KOPT-K1 (cell line): ENCODE data around the gene TRAF3IP1.

Source experiments
- H3K27ac ChIP-seq: fragments of 200-600 bp; sonication (generic); 2 replicates; pipeline ENCODE4 v1.5.1; 2016; ENCODE audit warnings: antibody characterized with exemption, mild to moderate bottlenecking, low read depth, low read length; ENCODE audit not compliant: poor library complexity, severe bottlenecking
- H3K36me3 ChIP-seq: fragments of 200-600 bp; sonication (generic); 2 replicates; pipeline ENCODE4 v1.5.1; 2017; ENCODE audit warnings: antibody characterized with exemption, mild to moderate bottlenecking, low read length, moderate library complexity; ENCODE audit not compliant: insufficient read depth
- H3K9me3 ChIP-seq: fragments of 200-600 bp; sonication (generic); 2 replicates; pipeline ENCODE4 v1.5.1; 2017; ENCODE audit warnings: antibody characterized with exemption, low read length, mild to moderate bottlenecking; ENCODE audit not compliant: insufficient read depth, poor library complexity, severe bottlenecking

The TRAF3IP1 gene

DNA sequence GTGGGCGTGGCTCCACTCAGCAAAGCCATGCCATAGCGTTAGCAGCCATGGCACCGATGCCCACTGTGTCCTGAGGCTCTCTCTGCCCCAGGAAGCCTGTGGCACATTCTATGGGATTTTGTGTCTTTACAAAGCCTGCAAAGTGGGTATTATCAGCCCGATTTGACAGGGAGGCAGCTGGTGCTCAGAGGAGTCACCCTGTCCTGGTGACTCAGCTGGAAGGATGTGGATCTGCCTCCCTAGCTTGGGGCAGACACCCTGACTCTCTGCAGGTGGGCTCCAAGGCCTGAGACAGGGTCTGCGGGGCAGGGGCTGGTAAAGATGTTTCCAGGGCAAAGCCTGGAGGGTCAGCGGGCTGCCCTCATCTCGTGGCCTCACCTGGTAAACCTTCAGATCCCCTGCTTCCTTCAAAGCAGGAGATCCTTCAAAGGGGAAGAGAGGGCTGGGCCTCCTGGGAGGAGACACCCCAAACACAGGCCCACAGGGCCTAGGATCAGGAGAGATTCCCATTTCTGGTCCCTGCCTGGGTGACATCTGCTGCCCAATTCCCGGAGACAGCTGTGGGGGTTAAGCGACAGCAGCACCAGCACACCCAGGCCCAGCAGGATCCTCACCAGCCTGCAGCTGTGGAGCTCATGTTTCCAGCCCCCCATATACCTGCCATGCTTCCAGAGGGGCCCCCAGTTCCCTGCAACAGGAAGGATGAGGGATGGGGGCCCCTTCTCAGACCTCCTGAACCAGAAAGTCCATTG is 103.4 kb downstream of the TRAF3IP1 start:
- no peak overlapping the region for H3K27ac ChIP-seq
- no peaks in the 10 kb centered on the region for H3K36me3 ChIP-seq
- no peaks in the 10 kb centered on the region for H3K9me3 ChIP-seq

DNA sequence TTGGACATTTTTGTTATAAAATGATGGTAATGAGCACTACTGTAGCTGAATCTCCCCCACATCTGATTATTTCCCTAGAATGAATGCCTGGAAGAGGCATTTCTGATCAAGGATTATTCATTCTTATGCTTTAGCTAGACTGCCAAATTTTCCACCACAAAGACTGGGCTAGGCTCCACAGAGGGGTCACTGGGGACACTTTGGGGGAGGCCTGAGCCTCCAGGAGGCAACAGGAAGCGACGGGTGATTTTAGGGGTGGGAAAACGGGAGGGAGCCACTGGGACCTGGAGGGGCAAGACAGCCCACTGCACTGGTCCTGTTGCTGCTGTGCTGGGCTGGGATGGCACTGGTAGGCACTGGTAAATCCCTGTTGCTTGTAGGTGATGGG is 104.0 kb downstream of the TRAF3IP1 start:
- no peaks in the 10 kb centered on the region for H3K36me3 ChIP-seq
- H3K27ac ChIP-seq, result no peak overlapping the region

GRCh38 chr2:238425505-238425978 is 105.2 kb downstream of the TRAF3IP1 start:
- Histone ChIP-seq H3K9me3 (peaks cover 5% of the 10 kb centered on the region), H3K36me3 (peaks cover 7% of the 10 kb centered on the region), H3K27ac (peak overlapping the region; percentile 88)

More for the DNA sequence above, 104.0 kb downstream of the TRAF3IP1 start:
- H3K9me3 ChIP-seq, result no peaks in the 10 kb centered on the region

DNA sequence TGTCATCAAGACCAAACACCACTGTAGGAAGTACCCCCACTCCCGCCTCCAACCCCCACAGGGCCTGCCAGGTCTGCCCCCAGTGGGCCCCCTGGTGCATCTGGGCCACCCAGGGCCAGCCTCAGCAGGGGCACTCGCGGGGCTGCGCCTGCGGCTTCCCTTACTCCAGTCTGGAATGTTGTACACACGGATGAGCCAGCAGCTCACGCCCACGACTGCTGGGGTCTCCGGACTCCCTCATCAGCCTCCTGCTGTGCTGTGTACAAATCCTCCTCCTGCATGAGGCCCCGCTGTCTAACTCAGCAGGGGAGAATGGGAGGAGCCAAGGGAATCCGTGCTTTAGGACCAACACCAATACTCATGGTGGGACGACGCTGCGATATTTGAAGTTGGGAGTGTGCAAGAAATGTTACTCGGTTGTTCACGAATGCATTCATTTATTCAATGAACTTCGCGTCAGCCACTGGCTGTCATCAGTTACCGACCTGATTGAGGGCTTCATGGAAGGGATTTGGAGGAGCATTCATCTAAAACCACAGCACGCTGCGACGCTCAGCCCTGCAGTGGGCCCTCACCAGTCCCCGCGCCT is 105.8 kb downstream of the TRAF3IP1 start:
- peaks cover 8% of the 10 kb centered on the region for H3K9me3 ChIP-seq

GRCh38 chr2:238426568-238427434 is 106.5 kb downstream of the TRAF3IP1 start, which contains the start of gene ASB1:
Gene ASB1 (plus strand): TSS chr2:238426927. CDS start chr2:238427071, 144 bp downstream.
- H3K36me3 ChIP-seq, result peaks cover 10% of the 10 kb centered on the region
- H3K27ac ChIP-seq, result peak within 1 kb of the TSS; percentile 88
- peaks cover 8% of the 10 kb centered on the region for H3K9me3 ChIP-seq

More for the DNA sequence above, 105.8 kb downstream of the TRAF3IP1 start:
- Histone ChIP-seq H3K27ac (peak overlapping the region; percentile 88), H3K36me3 (peaks cover 10% of the 10 kb centered on the region)

GRCh38 chr2:238427435-238428162 is 107.3 kb downstream of the TRAF3IP1 start:
- peaks cover 8% of the 10 kb centered on the region for H3K9me3 ChIP-seq
- H3K27ac ChIP-seq, result peak overlapping the region; percentile 88
- H3K36me3 ChIP-seq, result peaks cover 10% of the 10 kb centered on the region

DNA sequence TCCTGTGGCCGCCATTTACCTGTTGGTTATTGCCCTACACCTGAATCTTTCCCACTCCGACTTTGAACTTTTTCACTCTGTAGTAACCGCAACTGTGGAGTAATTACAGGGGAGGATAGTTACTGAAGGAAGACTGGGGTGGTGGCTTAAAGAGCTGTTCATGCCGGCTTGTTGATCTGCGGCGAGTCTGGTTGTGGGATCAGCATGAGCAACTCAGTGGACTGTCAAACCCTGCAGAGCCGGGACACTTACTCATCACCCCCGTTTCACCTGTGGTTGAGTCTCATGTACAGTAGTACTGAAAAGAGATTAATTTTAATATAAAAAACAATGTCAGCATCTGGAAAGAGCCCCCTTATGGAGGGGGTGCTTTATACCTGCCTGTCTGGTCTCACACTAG is 108.5 kb downstream of the TRAF3IP1 start:
- Histone ChIP-seq H3K9me3 (peaks cover 8% of the 10 kb centered on the region), H3K27ac (no peak overlapping the region), H3K36me3 (peaks cover 22% of the 10 kb centered on the region)

DNA sequence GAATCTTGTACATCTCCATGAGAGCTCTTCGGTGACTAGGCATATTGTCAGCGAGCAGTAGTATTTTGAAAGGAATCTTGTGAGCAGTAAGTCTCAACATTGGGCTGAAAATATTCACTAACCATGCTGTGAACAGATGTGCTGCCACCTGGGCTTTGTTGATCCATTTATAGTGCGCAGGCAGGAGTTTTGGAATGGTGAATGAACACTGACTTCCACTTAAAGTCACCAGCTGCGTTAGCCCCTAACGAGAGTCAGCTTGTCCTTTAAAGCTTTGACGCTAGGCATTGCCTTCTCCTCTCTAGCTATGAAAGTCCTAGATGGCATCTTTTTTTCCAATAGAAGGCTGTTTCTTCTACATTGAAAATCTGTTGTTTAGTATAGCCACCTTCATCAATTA is 110.5 kb downstream of the TRAF3IP1 start:
- Histone ChIP-seq H3K9me3 (peaks cover 8% of the 10 kb centered on the region), H3K27ac (no peak overlapping the region), H3K36me3 (peaks cover 41% of the 10 kb centered on the region)

- peaks cover 47% of the 10 kb centered on the region for H3K36me3 ChIP-seq
- H3K9me3 ChIP-seq, result peaks cover 8% of the 10 kb centered on the region
- H3K27ac ChIP-seq, result no peak overlapping the region
Measured at GRCh38 chr2:238431456-238431855, 111.1 kb downstream of the TRAF3IP1 start.

- H3K36me3 ChIP-seq, result peaks cover 67% of the 10 kb centered on the region
- no peak overlapping the region for H3K27ac ChIP-seq
- peaks cover 8% of the 10 kb centered on the region for H3K9me3 ChIP-seq
Measured at GRCh38 chr2:238433300-238433915, 113.1 kb downstream of the TRAF3IP1 start.

DNA sequence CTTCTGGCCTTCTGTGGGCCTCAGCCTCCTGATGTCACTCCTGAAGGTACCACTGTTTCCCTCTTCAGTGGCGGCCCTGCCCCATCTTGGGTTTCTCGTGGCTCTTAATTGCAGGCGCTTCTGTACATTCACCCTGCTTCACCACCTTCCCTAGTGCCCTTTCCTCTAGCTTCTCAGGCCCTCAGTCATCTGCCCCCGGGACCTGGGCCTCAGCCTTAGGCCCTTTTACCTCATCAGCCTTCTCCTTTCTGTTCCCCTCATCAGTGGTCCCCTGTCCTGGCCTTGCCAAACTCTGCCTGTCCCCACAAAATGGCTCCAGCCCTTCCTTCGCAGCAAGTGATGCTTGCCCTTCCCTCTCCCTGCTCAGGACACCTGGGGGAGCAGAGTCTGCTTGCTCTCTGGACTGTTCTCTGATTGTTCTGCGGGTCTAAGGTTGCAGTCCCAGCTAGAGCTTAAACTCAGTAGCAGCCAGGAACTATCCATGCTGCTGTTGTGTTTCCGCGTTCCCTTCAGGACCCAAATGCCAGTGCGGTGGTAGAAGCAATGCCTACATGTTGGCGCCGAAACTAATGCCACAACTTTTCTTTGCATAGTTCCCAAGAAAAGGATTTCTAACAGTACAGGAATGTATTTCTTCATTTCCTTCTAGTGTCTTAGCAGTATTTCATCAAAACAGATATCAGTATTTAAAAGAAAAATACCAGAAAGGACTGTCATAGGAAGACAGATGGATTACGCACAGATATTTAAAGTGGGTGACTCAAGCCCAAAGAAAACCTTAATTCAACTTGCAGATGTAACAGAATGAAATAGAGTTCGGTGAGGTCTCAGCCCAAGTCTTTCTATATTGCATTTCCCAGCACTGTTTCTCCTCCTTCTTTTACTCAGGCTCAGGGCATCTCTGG is 113.9 kb downstream of the TRAF3IP1 start:
- H3K9me3 ChIP-seq, result peaks cover 8% of the 10 kb centered on the region
- no peak overlapping the region for H3K27ac ChIP-seq
- peaks cover 74% of the 10 kb centered on the region for H3K36me3 ChIP-seq

- peaks cover 7% of the 10 kb centered on the region for H3K9me3 ChIP-seq
- no peak overlapping the region for H3K27ac ChIP-seq
- H3K36me3 ChIP-seq, result peaks cover 81% of the 10 kb centered on the region
Measured at GRCh38 chr2:238434846-238435751, 114.8 kb downstream of the TRAF3IP1 start.

- no peak overlapping the region for H3K27ac ChIP-seq
- peaks cover 81% of the 10 kb centered on the region for H3K36me3 ChIP-seq
- peaks cover 1% of the 10 kb centered on the region for H3K9me3 ChIP-seq
Measured at GRCh38 chr2:238435752-238436096, 115.4 kb downstream of the TRAF3IP1 start.
